Thyroid gland (tissue), 4 donors: Measurements from ENCODE around the gene ACSL1.

ENCODE experiments used
- POLR2A ChIP-seq, 2 donors: fragments of 450-650 bp; IDR thresholded peaks; one replicate each; pipeline ENCODE4 v1.6.1; 2017; ENCODE audit warnings: antibody characterized with exemption in 2 of 2, mild to moderate bottlenecking in 2 of 2, moderate library complexity in 1 of 2
- TF ChIP-seq, protein P1 (sequence below), 6 experiments: fragments of 200-600 bp in 3 of 6; fragments of 450-650 bp in 3 of 6; sonication (generic) in 3 of 6; IDR thresholded peaks; one replicate each; pipeline ENCODE4 v1.5.1; 2016 to 2019; ENCODE audit warnings: antibody characterized with exemption in 6 of 6, mild to moderate bottlenecking in 2 of 6, inconsistent platforms in 1 of 6, moderate library complexity in 1 of 6

DNA sequence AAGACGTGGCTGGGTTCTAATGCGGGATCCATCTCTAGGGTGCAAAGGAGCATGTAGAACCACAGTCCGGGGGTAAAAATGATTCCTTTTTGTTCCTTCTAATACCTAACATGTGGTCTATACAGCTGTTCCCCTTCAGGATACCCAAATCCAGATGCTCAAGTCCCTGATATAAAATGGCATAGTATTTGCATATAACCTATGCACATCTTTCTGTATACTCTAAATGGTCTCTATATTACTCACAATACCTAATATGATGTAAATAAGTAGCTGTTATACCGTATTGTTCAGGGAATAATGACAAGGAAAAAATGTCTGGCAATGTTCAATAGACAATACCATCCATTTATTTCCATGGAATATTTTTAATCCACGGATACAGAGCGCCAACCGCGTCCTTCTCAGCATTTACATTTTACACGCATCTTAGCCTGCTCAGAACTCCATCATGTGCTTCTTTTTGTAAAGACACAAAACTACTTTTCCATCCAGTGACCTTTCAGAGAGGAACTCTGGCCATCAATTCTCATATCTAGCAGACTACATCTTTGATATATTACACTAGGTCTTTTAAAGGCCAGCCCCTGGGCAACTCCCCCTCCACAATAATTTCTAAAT lies 31.9 kb downstream of the ACSL1 start:
- TF ChIP-seq, protein P1, sequence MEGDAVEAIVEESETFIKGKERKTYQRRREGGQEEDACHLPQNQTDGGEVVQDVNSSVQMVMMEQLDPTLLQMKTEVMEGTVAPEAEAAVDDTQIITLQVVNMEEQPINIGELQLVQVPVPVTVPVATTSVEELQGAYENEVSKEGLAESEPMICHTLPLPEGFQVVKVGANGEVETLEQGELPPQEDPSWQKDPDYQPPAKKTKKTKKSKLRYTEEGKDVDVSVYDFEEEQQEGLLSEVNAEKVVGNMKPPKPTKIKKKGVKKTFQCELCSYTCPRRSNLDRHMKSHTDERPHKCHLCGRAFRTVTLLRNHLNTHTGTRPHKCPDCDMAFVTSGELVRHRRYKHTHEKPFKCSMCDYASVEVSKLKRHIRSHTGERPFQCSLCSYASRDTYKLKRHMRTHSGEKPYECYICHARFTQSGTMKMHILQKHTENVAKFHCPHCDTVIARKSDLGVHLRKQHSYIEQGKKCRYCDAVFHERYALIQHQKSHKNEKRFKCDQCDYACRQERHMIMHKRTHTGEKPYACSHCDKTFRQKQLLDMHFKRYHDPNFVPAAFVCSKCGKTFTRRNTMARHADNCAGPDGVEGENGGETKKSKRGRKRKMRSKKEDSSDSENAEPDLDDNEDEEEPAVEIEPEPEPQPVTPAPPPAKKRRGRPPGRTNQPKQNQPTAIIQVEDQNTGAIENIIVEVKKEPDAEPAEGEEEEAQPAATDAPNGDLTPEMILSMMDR (IDR thresholded peaks at IDR 0.05) = no peak
- TF ChIP-seq POLR2A (IDR thresholded peaks at IDR 0.05) = no peak
